Measurements from ENCODE around the gene EPHA10. TPM values are rescaled to one million over a fixed set of nuclear protein-coding genes. Genes with fewer than 3 reads are reported as not detected.

The EPHA10 gene
- total RNA-seq, 1 experiment from 2014 or later: 1.3 TPM

DNA sequence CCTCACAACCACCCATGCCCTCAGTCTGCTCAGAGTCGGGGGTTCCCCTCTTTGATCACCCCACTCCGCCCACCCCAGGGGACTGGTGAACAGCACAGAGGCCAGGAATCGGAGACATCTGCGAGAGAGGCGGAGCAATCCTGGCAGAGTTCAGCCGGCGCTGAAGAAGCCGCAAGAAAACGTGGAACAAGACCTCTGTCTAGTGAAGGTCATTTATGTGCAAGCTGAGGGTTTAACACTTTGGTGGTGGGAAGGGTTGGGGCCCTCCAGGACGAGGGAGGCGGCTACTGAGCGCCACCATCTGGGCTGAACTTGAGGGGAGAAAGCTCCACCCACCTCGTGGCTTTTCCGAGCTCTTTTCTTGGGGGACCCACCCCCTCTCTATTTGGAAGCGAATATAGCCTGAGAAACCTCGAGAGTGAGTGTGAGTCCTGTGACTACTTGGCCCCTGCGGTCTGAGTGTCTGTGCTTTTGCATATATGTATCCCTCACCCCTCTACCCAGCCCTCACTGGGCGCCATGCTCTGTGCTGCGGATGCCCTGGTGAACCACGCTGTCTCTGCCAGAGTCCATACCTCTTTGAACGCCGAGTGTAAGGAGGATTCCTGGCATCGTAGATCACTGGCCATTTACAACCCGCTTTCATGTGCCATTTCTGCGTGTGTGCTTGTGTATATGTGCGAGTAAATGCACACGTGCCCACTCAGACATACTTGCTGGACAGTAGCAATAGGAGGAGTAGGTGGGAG, 1.2 kb upstream of the EPHA10 start:
- Mint-ChIP-seq H3K4me3 (peak overlapping the region; percentile 78), H3K27ac (no peak overlapping the region), H3K4me1 (peaks cover 26% of the 10 kb centered on the region), H3K36me3 (no peaks in the 10 kb centered on the region), H3K9me3 (no peaks in the 10 kb centered on the region), H3K27me3 (ENCODE audit: low read depth) (peaks cover 95% of the 10 kb centered on the region)
- ChIA-PET CTCF (interaction anchor here (0.5 to 3.7 kb wide), 24 partner anchors 7 to 756 kb away, joined by 3 to 40 read pairs (median 4); partner anchors contain the start of genes C1orf122, CDCA8, MTF1 and SF3A3), POLR2A (interaction anchor here (0.7 to 1.3 kb wide), 2 partner anchors 28 to 45 kb away, joined by 3 read pairs; no protein-coding TSS in a partner anchor)
- no peak for TF ChIP-seq ZNF219 (CRISPR knock-in tag; IDR thresholded peaks at IDR 0.05; ENCODE audit: borderline replicate concordance)
- peak; percentile 25; the same call in 1 of the 2 replicates for TF ChIP-seq SP1 (CRISPR knock-in tag; conservative IDR thresholded peaks at IDR 0.05)
- DNase-seq (ENCODE audit: low spot score) (peak; percentile 57), ATAC-seq (peak; percentile 38)

DNA sequence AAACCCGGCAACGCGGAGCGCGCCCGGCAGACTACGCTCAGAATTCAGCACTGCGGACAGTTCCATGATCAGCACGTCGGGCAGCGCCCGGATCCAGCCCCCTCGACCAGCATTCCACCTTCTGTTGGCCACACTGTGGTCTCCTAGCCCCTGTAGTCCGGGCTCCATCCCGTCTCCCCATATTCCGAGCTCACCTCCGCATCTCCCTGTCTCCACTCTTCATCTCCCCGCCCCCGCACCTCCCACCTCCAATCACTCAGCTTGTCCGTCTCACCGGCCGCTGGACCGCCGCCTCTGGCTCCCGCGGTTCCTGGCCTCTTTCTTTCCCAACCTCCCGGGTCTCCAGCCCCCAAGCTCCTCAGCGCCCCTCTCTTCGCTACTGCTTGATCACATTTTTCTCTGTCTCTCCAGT, 500 bp downstream of the EPHA10 start:
- CTCF ChIA-PET: interaction anchor here (1.0 to 3.7 kb wide), 7 partner anchors 9 to 277 kb away, joined by 4 to 40 read pairs (median 10); partner anchors contain the start of genes CDCA8 and MTF1
- Mint-ChIP-seq H3K36me3 (no peaks in the 10 kb centered on the region), H3K27ac (no peak overlapping the region), H3K4me3 (peak overlapping the region; percentile 78), H3K9me3 (no peaks in the 10 kb centered on the region), H3K27me3 (ENCODE audit: low read depth) (peaks cover 84% of the 10 kb centered on the region), H3K4me1 (peaks cover 26% of the 10 kb centered on the region)
- POLR2A ChIA-PET: interaction anchor here (1.2 to 1.3 kb wide), 2 partner anchors 10 to 74 kb away, joined by 3 to 6 read pairs; a partner anchor contains a TSS
- ATAC-seq: peak; percentile 62
- peak; percentile 91 for DNase-seq (ENCODE audit: low spot score)
- TF ChIP-seq ZNF423 (CRISPR knock-in tag; IDR thresholded peaks at IDR 0.05) (no peak), SMAD4 (CRISPR knock-in tag; IDR thresholded peaks at IDR 0.05) (peak; percentile 99), SP1 (CRISPR knock-in tag; conservative IDR thresholded peaks at IDR 0.05) (peak; percentile 67), PREB (CRISPR knock-in tag; IDR thresholded peaks at IDR 0.05; ENCODE audit: borderline replicate concordance) (peak; percentile 99), ZNF219 (CRISPR knock-in tag; IDR thresholded peaks at IDR 0.05; ENCODE audit: borderline replicate concordance) (peak; percentile 99), ATF3 (CRISPR knock-in tag; conservative IDR thresholded peaks at IDR 0.05) (peak; percentile 87), SOX15 (CRISPR knock-in tag; IDR thresholded peaks at IDR 0.05) (no peak), FOXJ3 (CRISPR knock-in tag; IDR thresholded peaks at IDR 0.05; ENCODE audit: borderline replicate concordance) (peak; percentile 88), RELA (CRISPR knock-in tag; IDR thresholded peaks at IDR 0.05; ENCODE audit: borderline replicate concordance) (peak; percentile 98), TEAD1 (CRISPR knock-in tag; IDR thresholded peaks at IDR 0.05) (peak; percentile 99), ZNF121 (CRISPR knock-in tag; IDR thresholded peaks at IDR 0.05) (peak; percentile 85; the same call in 1 of the 2 replicates), MXD4 (CRISPR knock-in tag; IDR thresholded peaks at IDR 0.05; ENCODE audit: borderline replicate concordance) (peak; percentile 87; the same call in 1 of the 2 replicates), NR2C2 (CRISPR knock-in tag; IDR thresholded peaks at IDR 0.05) (peak; percentile 87), ELF4 (CRISPR knock-in tag; IDR thresholded peaks at IDR 0.05; ENCODE audit: low read depth) (peak; percentile 96), ATF2 (CRISPR knock-in tag; IDR thresholded peaks at IDR 0.05; ENCODE audit: borderline replicate concordance, low read depth) (peak; percentile 92), NR3C1 (CRISPR knock-in tag; conservative IDR thresholded peaks at IDR 0.05; ENCODE audit: low read depth) (peak; percentile 99), ZNF396 (CRISPR knock-in tag; IDR thresholded peaks at IDR 0.05; ENCODE audit: borderline replicate concordance) (peak; percentile 93), MYBL2 (CRISPR knock-in tag; IDR thresholded peaks at IDR 0.05) (peak; percentile 97), CREM (CRISPR knock-in tag; IDR thresholded peaks at IDR 0.05) (peak; percentile 93)
- TF ChIP-seq, protein P1, sequence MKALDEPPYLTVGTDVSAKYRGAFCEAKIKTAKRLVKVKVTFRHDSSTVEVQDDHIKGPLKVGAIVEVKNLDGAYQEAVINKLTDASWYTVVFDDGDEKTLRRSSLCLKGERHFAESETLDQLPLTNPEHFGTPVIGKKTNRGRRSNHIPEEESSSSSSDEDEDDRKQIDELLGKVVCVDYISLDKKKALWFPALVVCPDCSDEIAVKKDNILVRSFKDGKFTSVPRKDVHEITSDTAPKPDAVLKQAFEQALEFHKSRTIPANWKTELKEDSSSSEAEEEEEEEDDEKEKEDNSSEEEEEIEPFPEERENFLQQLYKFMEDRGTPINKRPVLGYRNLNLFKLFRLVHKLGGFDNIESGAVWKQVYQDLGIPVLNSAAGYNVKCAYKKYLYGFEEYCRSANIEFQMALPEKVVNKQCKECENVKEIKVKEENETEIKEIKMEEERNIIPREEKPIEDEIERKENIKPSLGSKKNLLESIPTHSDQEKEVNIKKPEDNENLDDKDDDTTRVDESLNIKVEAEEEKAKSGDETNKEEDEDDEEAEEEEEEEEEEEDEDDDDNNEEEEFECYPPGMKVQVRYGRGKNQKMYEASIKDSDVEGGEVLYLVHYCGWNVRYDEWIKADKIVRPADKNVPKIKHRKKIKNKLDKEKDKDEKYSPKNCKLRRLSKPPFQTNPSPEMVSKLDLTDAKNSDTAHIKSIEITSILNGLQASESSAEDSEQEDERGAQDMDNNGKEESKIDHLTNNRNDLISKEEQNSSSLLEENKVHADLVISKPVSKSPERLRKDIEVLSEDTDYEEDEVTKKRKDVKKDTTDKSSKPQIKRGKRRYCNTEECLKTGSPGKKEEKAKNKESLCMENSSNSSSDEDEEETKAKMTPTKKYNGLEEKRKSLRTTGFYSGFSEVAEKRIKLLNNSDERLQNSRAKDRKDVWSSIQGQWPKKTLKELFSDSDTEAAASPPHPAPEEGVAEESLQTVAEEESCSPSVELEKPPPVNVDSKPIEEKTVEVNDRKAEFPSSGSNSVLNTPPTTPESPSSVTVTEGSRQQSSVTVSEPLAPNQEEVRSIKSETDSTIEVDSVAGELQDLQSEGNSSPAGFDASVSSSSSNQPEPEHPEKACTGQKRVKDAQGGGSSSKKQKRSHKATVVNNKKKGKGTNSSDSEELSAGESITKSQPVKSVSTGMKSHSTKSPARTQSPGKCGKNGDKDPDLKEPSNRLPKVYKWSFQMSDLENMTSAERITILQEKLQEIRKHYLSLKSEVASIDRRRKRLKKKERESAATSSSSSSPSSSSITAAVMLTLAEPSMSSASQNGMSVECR (CRISPR knock-in tag; IDR thresholded peaks at IDR 0.05; ENCODE audit: borderline replicate concordance): peak; percentile 100
- TF ChIP-seq, protein P2, sequence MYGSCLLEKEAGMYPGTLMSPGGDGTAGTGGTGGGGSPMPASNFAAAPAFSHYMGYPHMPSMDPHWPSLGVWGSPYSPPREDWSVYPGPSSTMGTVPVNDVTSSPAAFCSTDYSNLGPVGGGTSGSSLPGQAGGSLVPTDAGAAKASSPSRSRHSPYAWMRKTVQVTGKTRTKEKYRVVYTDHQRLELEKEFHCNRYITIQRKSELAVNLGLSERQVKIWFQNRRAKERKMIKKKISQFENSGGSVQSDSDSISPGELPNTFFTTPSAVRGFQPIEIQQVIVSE (CRISPR knock-in tag; IDR thresholded peaks at IDR 0.05; ENCODE audit: borderline replicate concordance): no peak
- TF ChIP-seq, protein P3, sequence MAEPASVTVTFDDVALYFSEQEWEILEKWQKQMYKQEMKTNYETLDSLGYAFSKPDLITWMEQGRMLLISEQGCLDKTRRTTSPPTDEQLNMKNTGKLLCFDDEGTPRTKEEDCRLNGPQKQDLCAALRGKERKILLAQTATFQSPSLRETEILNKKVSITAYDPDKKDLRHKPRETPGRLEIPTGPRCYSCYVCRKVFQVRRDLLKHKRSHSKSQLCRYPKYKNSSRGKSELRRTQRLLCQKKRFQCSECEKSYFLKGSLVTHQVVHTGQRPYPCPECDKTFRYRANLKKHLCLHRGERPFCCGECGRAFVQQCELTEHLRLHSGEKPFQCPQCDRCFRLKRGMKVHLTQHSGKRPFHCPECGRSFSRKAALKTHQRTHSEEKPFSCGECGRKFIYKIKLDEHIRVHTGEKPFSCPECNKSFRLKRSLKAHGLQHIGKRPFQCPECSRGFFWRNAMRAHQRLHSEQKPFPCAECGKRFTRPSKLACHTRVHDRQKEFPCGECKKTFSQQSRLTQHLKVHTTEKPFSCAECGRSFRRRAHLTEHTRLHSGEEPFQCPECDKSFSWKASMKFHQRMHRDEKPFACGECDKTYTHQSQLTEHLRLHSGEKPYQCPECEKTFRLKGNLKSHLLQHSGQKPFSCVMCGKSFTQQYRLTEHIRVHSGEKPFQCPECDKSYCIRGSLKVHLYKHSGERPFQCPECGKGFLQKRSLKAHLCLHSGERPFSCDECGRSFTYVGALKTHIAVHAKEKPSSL (CRISPR knock-in tag; conservative IDR thresholded peaks at IDR 0.05): no peak; the same call in 1 of the 2 replicates

All from WTC11 (cell line).